Calu3 (cell line): ENCODE data around the gene PJA2. TPM values are rescaled to one million over a fixed set of nuclear protein-coding genes. Genes with fewer than 3 reads are reported as not detected.
"Not testable (repeated sequence)": the region's sequence is repeated elsewhere in the genome, so short reads cannot be mapped to it uniquely, and the experiment has no call there.

Experiments
- BruUV-seq: library from RNA; stranded (reverse); fragments of 400-500 nt; replicated peaks from 2 replicates; lab custom pipeline; 2021; lab: Mats Ljungman, UMichigan
- CTCF ChIA-PET: fragments of 300-600 bp; sonication (Branson Sonifier 250); formaldehyde crosslinking; loops from one replicate; lab custom pipeline; 2022; ENCODE audit warnings: antibody characterized with exemption; lab: Charles Lee
- DNase-seq: peaks from one replicate; pipeline ENCODE4 v3.0.0; 2022
- H3K27ac Mint-ChIP-seq: one replicate; pipeline ENCODE4 v1.8.0; 2022; ENCODE audit warnings: mixed read lengths; ENCODE audit not compliant: unreplicated experiment
- H3K27me3 Mint-ChIP-seq: one replicate; pipeline ENCODE4 v1.8.0; 2022; ENCODE audit warnings: mixed read lengths; ENCODE audit not compliant: unreplicated experiment
- H3K36me3 Mint-ChIP-seq: one replicate; pipeline ENCODE4 v1.8.0; 2022; ENCODE audit warnings: mild to moderate bottlenecking, moderate library complexity, mixed read lengths; ENCODE audit not compliant: insufficient read depth, unreplicated experiment
- H3K4me1 Mint-ChIP-seq: one replicate; pipeline ENCODE4 v1.8.0; 2022; ENCODE audit warnings: mild to moderate bottlenecking, low read depth, mixed read lengths; ENCODE audit not compliant: unreplicated experiment
- H3K4me3 Mint-ChIP-seq: one replicate; pipeline ENCODE4 v1.8.0; 2022; ENCODE audit warnings: mild to moderate bottlenecking, low read depth, moderate library complexity, mixed read lengths; ENCODE audit not compliant: unreplicated experiment
- H3K9me3 Mint-ChIP-seq: one replicate; pipeline ENCODE4 v1.8.0; 2022; ENCODE audit warnings: low read depth, mixed read lengths; ENCODE audit not compliant: unreplicated experiment
- intact Hi-C: fragments of 100-400 bp; cut with micrococcal nuclease; formaldehyde crosslinking; loops from one replicate; pipeline ENCODE4 v1.10.0; 2022; ENCODE audit not compliant: unreplicated experiment
- total RNA-seq: library from RNA; stranded (reverse); gene quantifications from 2 replicates; pipeline ENCODE4 v1.2.3, GENCODE V29; 2022
- TF ChIP-seq, protein P1 (sequence below): fragments of 200-600 bp; IDR thresholded peaks from one replicate; pipeline ENCODE4 v1.8.0; 2022; ENCODE audit warnings: antibody characterized with exemption; ENCODE audit not compliant: unreplicated experiment

Gene PJA2
- total RNA-seq, 1 experiment from 2014 or later, result 89.0 TPM

DNA sequence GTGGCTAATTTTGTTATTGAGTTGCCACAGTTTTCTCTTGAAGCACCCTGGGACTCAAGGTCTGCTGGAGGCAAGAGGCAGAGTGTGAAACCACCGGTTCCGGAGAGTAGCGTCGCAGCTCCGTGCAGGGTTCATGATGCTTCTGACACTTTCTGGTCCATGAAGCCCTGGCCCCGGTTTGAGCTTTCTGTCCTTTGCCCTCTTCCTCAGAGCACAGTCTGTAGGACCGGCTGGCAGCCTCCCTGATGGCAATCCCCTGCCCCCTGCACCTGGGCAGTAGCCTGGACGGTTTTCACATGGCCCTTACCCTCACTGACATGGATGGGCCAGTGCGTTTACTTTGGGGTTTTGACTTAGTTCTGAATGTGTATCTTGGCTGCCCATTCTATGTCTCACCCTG lies 111.9 kb downstream of the PJA2 start:
- intact Hi-C loops, result no loop called here
- no peaks in the 10 kb centered on the region for H3K36me3 Mint-ChIP-seq
- no peaks in the 10 kb centered on the region for H3K27me3 Mint-ChIP-seq
- peaks cover 2% of the 10 kb centered on the region for H3K9me3 Mint-ChIP-seq
- CTCF ChIA-PET, result no interaction called here
- no peak overlapping the region for H3K27ac Mint-ChIP-seq
- TF ChIP-seq, protein P1, sequence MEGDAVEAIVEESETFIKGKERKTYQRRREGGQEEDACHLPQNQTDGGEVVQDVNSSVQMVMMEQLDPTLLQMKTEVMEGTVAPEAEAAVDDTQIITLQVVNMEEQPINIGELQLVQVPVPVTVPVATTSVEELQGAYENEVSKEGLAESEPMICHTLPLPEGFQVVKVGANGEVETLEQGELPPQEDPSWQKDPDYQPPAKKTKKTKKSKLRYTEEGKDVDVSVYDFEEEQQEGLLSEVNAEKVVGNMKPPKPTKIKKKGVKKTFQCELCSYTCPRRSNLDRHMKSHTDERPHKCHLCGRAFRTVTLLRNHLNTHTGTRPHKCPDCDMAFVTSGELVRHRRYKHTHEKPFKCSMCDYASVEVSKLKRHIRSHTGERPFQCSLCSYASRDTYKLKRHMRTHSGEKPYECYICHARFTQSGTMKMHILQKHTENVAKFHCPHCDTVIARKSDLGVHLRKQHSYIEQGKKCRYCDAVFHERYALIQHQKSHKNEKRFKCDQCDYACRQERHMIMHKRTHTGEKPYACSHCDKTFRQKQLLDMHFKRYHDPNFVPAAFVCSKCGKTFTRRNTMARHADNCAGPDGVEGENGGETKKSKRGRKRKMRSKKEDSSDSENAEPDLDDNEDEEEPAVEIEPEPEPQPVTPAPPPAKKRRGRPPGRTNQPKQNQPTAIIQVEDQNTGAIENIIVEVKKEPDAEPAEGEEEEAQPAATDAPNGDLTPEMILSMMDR, result no peak
- no TSS peak for BruUV-seq
- no peaks in the 10 kb centered on the region for H3K4me1 Mint-ChIP-seq
- H3K4me3 Mint-ChIP-seq, result no peak overlapping the region
- no peak for DNase-seq

DNA sequence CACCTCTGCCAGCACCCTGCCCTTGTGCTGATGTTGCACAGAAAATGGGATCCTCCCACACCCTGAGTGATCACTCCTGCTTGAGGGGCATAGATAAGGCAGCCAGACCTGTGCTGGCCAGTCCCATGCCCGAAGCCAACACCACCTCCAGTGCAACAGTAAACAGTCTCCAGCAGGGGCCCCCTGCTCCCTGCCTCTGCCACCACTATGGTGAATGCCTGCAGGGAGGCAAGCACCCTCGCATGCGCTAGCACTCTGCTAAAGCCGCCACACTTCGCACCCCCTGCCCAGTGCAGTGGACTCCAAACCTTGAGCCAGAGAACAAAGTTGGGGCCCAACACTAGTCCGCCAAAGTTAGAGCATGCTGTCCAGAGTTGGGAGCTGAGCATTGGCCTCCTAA lies 118.7 kb downstream of the PJA2 start:
- no TSS peak for BruUV-seq
- no peak for DNase-seq
- Mint-ChIP-seq H3K27ac (no peak overlapping the region), H3K27me3 (no peaks in the 10 kb centered on the region), H3K9me3 (peaks cover 5% of the 10 kb centered on the region), H3K4me3 (no peak overlapping the region), H3K4me1 (peaks cover 21% of the 10 kb centered on the region), H3K36me3 (no peaks in the 10 kb centered on the region)
- TF ChIP-seq, protein P1, result no peak
- CTCF ChIA-PET, result no interaction called here
- intact Hi-C loops, result no loop called here

- no peak for DNase-seq
- H3K27ac Mint-ChIP-seq, result no peak overlapping the region
- BruUV-seq, result no TSS peak
- intact Hi-C loops, result no loop called here
- H3K4me3 Mint-ChIP-seq, result no peak overlapping the region
- CTCF ChIA-PET, result no interaction called here
- TF ChIP-seq, protein P1, result no peak
- no peaks in the 10 kb centered on the region for H3K36me3 Mint-ChIP-seq
- no peaks in the 10 kb centered on the region for H3K27me3 Mint-ChIP-seq
- peaks cover 24% of the 10 kb centered on the region for H3K4me1 Mint-ChIP-seq
- peaks cover 5% of the 10 kb centered on the region for H3K9me3 Mint-ChIP-seq
Measured at GRCh38 chr5:109290231-109290630, 119.5 kb downstream of the PJA2 start.

- BruUV-seq, intact Hi-C loops, H3K9me3 Mint-ChIP-seq, H3K27me3 Mint-ChIP-seq, H3K27ac Mint-ChIP-seq, H3K4me3 Mint-ChIP-seq, H3K36me3 Mint-ChIP-seq, DNase-seq, CTCF ChIA-PET: not testable (repeated sequence)
- peaks cover 18% of the 10 kb centered on the region for H3K4me1 Mint-ChIP-seq
Measured at GRCh38 chr5:109286628-109287027, 123.1 kb downstream of the PJA2 start.
